NCI-H1048 (cell line): ENCODE data around the gene GMDS.

Experiments
- DNase-seq: peaks from one replicate; lab custom pipeline; 2025; lab: John Stamatoyannopoulos, UW

Gene GMDS

DNA sequence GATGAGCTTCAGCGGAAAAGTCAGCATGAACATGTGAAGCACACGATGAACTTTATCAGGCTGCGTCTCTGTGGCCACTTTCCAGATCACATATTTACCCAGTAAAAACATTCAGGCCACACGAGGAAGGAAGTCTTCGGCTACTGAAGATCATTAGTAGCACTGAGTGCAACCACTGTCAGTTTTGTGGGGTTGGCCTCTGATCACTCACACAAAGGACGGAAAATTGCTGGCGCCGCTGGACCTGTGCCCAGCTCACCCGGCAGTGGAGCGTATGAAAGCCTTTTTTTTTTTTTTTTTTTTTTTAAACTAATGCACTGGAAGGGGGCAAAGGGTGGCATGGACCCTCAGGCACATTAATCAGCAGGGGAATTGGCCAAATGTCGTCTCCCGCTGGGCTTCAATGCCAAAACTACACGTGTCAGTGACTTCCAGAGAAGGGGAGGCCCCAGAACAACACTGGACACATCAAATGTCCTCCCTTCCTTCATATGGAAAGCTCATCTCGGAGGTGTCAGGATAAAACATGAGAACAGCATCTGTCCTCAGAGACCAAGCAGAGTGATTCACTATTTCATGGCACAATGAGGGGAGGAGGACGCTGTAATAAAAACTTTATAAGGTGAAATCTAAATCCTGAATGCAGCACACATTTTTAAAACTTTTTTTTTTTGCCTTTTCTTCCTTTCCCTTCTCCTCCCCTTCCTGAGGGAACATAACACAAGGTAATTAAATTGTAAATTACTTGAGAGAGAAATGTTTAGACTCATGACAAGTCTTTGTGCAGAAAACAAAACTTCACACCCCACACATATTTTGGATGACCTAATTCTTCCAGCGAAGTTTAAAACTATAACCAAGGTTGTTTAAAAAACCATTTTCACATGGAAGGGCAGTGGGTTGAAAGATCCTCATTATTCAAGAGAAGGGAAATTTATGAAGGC lies 412.3 kb downstream of the GMDS start:
- no peak for DNase-seq

DNA sequence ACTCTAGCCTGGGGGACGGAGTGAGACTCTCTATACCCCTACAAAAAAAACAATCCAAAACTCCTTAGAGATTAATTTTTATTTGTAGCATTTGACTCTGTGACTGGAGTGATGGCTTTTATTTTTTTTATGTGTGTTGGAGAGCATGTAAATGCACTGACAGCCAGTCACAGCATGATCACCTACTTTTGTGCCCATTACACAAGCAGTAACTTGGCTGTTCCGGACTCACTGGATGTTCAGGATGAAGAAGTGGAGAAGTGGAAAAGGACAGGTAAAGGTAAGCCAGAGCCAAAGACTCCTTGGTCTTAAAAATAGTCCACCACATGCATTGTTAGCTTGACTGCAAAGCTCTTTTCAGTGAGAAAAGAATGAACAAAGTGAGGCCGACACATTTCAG lies 413.0 kb downstream of the GMDS start:
- DNase-seq, result no peak

DNA sequence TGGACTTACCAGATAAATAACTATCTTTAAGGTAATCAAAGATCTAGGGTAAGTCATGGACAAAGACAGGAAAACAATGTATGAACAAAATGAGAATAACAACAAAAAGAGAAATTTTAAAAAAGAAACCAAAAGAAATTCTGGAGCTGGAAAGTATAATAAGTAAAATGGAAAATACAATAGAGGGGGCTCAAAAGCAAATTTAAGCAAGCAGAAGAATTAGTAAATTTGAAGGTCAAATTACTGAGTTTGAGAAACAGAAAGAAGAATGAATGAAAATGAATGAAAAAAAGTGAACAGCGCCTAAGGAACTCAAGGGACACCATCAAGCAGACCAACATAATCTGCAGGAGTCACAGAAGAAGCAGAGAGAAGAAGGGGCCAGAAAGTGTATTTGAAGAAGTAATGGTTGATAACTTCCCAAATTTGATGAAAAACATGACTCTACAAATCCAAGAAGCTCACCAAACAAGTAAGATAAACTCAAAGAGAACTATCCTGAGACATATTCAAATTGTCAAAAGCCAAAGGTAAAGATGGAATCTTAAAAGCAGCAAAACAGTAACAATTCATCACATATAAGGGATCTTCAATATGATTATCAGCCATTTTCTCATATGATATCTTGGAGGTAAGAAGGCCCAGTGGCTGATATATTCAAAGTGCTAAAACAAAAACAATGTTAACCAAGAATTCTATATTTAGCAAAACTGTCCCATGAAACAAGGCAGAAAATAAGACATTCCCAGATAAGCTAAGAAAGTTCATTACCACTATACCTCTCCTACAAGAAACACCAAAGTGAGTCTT lies 417.2 kb downstream of the GMDS start:
- no peak for DNase-seq

DNA sequence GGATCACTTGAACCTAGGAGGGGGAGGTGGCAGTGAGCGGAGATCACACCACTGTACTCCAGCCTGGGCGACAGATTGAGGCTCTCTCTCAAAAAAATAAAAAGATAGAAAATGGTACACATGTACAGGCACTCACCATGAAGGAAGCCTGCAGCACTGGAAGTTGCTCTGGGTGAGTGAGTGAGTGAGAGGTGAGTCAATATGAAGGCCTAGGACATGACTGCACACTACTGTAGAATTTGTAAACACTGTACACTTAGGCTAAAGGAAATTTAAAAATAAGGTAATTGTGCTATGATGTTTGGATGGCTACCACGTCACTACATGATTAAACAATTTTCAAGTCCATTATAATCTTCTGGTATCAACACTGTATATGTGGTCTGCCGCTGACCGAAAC lies 419.5 kb downstream of the GMDS start:
- no peak for DNase-seq

DNA sequence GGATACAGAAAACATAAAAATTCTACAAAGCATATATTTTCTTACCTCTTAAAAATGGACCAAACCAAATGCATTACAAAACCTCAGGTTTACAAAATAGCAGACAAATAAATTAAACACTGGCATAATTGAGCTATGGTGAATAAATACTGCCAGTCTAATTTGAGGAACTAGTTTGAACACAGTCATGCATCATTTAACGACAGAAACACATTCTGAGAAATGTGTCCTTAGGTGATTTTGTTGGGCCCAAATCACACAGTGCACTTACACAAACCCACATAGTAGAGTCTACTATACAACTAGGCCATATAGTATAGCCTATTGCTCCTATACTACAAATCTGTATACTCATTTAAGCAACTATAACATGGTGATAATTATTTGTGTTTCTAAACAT lies 420.1 kb downstream of the GMDS start:
- DNase-seq, result no peak

DNA sequence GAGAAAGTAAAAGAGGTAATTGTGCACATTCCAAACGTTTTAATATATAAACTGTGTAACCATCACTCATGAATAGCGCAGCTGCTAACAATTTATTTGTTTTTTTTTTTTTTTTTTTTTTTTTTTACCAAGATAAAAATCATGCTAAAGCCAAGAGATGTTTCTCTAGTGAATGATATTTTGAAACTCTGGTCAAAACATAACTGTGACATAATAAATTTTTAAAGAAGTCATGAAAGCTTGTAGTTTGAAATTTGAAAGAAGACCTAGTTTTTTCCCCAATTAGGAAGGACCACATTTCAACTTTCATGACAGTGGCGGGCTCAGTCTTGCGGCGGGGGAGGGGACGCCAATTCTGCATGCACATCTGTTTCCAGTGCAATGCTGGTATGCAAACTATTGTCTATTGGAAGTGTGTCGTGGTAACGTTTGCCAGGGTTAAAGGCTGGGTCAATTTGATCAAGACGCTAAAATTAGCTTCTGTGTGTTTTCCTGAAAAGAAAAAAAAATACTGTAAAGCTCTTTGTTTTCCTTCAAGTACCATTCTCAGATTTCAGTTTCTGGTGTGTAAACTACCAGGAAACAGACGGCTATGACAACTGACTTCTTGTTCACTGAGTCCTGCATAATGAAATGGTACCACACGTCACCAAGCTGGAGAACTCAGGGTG lies 423.8 kb downstream of the GMDS start:
- DNase-seq, result no peak

DNA sequence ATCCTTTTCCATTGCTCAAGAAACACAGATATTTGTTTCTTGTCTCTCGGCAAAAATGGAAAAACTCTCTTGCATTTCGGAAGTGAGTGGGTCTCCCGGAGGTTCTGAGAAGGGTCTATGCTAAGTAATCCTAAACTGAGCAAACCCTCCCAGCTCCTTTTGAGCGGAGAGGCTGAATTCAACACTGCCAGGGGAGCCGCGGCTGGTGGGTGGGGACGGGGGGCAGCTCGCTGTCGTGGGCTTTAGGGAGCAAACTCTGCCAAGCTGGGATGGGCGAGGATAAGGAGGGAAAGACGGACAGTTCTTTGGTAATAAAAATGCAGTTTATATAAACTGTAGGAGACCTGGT lies 424.3 kb downstream of the GMDS start:
- DNase-seq, result no peak

DNA sequence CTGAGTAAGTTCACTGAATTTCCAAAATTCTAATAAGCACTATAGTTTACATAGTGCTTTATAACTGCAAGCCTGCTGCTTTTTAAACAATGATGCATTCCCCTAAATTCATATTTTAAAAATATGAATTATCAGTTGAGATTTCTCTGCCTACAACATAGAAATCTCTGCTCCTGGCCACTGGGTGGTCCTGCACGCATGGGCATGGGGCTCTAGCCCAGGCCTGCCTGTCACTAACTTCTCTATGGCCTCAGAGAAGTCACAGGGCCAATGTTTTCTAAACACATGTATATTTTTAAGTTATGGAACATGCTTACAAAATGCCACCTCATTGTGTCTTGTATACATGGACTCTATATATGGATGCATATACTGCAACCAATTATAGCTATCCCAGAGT lies 424.7 kb downstream of the GMDS start:
- no peak for DNase-seq

DNA sequence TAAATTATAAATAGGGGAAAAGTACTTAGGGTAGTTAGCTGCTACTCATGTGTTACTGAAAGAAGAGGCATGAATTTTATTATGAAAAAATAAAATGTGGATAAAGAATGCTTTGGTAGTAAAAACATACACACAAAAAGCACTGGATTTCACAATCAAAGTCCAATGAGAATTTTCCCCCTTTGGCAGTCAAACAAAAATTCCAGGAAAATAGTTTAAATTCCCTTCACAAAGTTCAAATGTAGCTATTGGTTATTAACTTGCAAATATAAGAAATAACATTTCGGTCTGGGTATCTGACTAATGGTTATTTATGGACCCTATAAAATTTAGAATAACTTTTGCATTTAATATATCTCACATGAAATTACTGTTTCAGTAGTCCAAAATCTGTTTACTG lies 425.2 kb downstream of the GMDS start:
- DNase-seq, result no peak

DNA sequence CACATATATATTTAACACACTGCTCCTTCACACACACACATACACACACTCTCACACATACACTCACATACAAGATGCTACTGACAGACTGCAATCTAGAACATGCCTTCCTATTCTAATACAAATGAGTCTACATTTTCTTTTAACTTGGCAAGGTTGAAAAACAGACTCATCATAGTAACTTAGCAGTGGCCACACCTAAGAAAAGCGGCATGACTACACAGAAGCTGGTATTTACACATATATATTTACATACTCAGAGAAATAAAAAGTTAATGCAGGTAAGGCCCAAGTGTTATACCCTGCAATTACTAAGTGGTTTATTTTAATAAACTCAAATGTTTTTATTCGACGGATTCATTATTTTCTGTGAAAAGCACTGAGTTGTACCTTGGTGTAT lies 426.4 kb downstream of the GMDS start:
- DNase-seq, result no peak

DNA sequence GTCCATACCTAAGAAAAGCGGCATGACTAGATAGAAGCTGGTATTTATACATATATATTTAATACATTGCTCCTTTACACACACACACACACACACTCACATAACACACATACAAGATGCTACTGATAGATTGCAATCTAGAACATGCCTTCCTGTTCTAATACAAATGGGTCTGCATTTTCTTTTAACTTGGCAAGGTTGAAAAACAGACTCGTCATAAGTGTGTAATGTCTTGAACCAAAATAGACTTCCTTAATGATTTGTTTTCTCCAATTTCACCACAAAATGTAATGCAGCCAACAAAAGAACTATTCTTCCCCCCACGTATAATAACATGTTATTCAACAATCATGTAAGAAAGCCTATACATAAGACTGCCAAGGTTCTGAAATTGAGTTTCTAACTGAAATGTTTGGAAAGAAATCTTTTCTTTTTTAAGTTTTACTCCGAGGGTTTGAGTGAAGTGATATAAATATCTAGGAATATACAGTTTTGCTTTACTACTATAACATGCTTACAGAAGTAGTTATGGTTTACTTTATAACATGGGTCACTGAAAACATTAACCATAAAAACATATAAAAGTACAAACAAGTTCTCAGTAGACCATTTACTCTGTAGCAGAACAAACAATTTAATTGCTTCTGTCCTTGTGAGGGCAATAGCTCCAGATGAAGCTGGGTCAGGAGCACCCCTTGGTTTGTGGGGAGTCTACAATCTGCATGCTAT lies 428.2 kb downstream of the GMDS start:
- no peak for DNase-seq

DNA sequence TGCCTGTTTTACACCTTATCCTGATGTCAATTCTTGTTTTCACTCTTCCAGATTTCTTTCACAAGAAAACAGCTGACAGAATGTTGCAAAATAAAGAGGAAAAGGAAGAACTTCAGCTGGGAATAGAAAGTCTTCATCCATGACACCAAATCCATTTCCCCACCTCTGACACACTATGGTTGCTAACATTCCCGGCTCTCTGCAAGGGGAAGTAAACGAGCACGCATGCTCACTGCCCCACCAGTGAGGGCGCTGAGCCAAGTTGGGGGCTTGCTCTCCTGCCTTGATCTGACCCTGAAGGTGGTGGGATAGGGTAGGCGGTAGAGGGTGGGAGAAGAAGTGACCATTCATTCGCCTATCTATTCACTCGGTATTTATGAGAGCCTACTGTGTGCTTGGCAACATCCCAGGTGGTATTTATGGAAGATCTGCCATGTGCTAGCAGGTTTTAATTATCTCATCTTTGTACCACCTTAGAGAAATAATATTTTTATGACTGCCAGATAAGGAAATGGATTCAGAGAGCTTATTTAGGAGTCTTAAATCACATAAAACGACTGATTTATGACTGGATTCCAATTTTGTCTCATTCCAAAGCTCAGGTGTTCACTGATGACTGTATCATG lies 429.5 kb downstream of the GMDS start:
- no peak for DNase-seq

DNA sequence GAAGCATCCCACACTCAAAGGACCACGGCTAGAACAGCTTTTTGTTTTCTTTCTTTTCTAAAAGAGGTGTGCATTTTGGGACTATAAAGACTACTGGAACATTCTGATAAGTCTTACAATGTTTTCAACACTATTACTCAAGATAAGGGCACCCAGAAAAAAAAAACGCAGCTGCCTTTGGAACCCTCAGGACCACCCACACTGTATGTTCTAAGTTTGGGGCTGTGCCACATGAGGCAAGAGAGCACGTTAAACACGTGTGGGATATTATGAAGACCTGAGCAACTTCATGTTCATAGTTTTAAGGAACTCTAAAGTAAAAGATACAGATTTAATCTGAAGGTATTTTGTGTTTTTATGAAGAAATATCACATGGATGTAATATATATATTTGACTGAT lies 431.1 kb downstream of the GMDS start:
- DNase-seq, result no peak

DNA sequence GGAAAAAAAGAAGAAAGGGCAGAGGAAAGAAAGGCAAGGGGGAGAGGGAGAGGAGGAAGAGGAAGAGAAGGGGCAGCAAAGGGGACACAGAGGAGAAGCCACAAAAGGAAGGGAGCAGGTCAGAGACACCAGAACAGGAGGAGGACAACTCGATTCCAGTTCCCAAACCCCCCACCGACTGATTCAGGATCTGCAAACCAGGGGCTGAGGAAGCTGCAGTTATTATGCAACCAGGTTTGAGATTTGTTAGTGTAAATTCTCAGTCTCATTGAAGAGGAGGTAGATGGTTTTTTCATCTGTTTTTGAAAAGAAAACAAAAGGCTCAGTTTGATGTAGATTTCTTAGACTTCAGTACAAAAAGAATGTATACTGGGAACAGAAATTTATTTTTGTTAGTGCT lies 432.9 kb downstream of the GMDS start:
- DNase-seq, result no peak

DNA sequence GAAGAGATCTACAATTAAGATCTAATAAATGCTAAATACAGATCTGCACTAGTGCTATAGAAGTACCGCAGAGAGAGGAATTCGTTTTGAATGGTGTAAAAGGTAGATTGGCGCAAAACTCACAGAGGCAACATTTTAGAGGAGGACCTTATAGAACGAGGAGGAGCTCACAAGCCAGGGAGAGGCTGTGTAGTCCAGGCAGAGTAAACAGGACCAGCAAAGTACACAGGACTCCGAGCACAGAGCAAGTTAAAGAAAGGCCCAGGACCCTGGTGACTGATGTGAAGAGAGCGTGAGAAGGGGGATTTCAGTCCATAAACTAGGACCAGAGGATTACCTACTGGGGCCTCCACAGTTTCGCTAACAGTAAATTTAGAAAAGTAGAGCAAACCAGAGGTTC lies 433.4 kb downstream of the GMDS start:
- DNase-seq, result no peak

DNA sequence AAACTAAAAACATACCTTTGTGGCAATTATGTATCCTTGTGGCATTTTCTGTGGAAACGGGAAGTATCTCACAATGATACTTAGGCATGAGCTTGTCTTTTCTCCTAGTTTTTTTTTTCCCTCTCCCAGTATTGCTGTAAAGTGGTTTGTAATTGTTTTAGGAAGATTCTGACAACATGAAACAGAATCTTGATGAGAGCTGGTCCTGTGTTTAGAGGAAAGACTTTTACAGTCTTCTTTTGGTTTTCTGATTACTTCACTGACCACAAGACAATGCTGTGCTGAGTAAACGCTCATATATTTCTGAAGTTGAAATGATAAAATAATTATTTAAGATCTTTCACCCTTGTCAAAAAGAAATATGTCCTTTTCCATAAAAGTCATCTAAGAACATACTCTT lies 434.5 kb downstream of the GMDS start:
- no peak for DNase-seq

DNA sequence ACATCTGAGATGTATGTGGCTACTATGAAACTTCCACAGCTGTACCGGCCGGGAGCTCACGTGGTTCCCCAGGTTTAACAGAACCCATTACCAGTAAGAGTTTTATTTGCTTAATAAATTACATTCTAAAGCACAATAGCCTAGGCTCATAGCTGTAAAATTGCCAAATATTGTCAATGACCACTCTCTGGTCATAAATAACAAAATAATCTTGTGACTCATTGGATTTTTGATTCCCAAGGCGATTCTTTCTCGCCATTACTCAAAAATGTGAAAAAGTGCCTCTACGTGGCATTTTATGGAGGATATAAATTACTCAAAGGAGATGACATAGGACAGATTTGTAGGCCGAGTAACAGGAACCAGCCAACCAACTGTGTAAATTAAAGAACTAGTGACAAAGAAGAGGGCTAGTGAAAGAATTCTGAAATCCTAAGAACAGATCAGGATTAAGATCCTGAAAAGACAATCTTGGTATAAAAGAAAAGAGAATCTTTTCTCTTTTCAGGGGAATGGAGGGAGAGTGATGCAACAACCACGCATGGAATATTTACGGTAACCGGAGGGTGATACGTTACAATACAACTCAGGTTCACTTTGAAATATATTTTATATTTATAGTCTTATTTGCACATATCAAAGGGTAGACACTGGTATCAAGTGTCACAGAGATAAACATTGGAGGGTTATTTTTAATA lies 436.0 kb downstream of the GMDS start:
- no peak for DNase-seq

DNA sequence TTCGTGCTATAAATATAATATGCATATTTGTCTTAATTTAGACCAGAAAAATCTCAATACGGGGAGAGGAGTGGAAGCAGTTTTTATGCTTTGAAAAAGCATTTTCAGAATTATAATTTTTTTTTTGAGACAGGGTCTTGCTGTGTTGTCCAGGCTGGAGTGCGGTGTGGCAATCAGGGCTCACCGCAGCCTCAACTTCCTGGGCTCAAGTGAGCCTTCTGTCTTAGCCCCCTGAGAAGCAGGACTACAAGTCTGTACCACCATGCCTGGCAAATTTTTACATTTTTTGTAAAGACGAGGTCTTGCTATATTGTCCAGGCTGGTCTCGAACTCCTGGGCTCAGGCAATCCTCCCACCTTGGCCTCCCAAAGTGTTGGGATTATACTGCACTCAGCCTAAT lies 438.5 kb downstream of the GMDS start:
- DNase-seq, result no peak

DNA sequence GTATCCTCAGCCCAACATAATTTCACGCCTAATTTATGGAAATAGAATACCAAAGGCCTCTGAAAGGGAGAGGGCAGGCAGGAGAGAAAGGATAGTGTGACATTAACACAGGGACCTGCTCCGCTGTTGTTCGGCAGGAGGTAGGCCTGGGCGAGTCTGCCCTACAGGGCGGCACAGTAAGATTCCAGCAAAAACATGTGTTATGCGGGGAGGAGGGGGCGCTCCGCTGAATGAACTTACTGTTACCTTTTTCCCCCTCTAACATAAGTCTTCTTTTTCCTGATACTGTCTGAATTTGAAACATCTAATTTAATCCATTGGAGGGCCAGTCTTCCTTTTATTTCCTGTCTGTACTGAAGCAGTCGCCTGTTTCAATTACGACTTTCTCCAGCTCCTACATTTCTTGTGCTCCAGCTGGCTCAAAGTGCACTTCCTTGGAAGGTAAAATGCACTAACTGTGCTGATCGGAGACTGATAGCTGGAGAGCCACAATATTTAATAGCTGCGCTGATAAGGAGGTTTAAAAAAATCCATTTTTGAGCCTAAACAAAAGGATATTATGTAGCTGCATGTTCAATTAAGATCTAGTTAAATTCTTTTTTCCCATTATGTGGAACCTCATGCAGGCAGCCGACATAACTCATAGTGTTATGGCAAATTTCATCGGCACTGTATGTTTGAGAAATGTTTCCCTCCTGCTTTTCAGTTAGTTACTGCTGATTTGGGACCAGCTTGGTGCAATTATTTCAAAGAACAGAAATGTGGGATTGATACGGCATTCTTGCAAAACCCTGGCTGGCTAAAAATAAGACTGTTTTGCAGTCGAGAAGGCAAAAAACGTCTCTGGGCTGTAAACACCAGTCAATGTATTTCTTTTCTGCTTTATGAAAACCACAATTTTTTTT lies 442.7 kb downstream of the GMDS start:
- no peak for DNase-seq

DNA sequence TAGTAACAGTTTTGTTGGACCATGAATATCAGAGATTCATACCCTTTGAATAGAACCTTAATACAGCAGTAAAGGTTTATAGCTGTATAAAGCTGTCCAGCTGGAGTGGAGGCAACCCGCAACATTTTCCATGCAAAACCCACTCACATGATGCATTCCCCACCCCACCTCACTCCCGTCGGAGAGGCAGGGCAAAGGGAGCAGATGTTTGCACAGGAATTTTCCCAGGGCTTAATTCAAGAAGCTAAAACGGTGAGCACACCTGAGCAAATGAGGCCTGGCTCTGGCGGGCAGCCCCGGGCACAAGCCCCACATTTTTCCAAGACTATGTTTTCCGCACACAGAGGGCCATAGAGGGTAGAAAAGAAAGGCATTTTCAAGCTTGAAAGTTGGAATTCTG lies 444.0 kb downstream of the GMDS start:
- DNase-seq, result no peak
